ENCODE data around the gene CMTM5.
"Not testable (repeated sequence)": the region's sequence is repeated elsewhere in the genome, so short reads cannot be mapped to it uniquely, and the experiment has no call there.

The CMTM5 gene

GRCh38 chr14:23407516-23408306 lies 30.9 kb downstream of the CMTM5 start, which contains the start of gene MYH6:
TSS of gene MYH6 (minus strand) at chr14:23408273. CDS start at chr14:23407223, 1,050 bp downstream.
- in situ Hi-C loops (cut with MboI; ENCODE audit: low pct_unique_long_range_greater_than_20kb, low sequenced_read_pairs), result no loop called here
- no peak for DNase-seq

GRCh38 chr14:23408307-23408630 lies 31.4 kb downstream of the CMTM5 start:
- in situ Hi-C loops (cut with MboI; ENCODE audit: low pct_unique_long_range_greater_than_20kb, low sequenced_read_pairs), result no loop called here
- no peak for DNase-seq

DNA sequence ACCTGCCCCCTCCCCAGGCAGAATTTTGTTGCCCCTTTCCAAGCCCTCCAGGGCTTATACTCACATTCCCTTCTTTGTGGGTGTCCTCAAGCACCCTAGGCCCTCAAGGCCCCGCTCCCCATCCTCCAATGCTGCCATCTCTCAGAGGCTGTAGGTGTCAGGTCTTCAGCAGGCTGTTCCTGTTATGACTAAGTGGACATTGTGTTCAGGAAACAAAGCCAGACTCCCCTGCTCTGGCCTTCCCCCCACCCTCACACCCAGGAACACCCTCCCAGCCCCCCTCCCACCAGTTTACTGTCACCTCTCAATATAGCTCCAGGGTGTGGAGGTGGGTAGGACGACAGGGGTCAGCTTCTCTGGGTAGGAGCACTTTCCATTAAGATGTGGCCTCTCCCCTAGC lies 32.6 kb downstream of the CMTM5 start:
- no peak for DNase-seq
- in situ Hi-C loops (cut with MboI; ENCODE audit: low pct_unique_long_range_greater_than_20kb, low sequenced_read_pairs), result no loop called here

- no peak for DNase-seq
- in situ Hi-C loops (cut with MboI; ENCODE audit: low pct_unique_long_range_greater_than_20kb, low sequenced_read_pairs), result no loop called here
These were observed 33.3 kb downstream of the CMTM5 start for GRCh38 chr14:23409966-23410635.

DNA sequence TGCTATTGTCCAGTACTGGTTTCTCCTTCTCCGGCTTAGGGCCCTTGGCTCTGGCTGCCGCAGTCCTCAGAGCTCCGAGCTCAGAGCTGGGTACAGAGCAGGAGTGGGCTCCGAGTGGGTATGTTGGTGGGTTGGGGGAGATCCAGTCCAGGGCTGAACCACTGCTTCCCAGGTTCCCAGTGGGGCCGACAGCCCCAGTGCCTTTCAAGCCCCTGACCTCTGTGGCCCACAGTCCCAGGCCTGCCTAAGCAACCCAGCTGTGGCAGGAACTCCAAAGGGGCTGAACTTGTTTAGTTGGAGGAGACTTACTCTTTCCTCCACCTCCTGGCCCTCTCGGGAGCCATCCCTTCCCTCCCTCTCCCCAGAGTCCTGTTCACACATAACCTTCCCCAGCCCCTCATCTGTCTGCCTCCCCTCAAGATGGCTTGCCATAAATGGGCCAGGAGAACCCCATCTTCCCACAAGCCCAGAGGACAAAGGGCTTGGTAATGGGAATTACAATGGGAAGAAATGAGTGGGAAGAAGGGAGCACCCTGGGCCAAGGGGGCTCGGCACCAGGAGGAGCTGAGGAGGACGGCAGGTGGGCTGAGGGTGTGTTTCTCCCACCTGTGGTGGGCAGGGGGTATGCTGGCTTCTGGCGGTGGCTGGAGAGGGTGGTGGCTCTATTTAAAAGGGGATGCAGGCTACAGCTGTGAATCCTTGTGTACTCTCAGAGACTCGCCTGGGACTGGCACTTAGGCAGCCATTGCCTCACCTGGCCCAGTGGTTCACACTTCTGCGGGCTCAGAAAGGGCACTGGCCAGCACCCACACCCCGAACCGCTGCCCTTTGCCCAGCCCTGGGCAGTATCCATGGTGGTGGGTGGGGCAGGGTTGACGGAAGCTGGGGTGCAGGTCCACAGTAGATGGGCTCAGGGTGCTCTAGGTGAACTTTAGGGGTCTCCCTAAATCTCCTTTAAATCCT lies 35.0 kb downstream of the CMTM5 start:
- no peak for DNase-seq
- in situ Hi-C loops (cut with MboI; ENCODE audit: low pct_unique_long_range_greater_than_20kb, low sequenced_read_pairs), result no loop called here

DNA sequence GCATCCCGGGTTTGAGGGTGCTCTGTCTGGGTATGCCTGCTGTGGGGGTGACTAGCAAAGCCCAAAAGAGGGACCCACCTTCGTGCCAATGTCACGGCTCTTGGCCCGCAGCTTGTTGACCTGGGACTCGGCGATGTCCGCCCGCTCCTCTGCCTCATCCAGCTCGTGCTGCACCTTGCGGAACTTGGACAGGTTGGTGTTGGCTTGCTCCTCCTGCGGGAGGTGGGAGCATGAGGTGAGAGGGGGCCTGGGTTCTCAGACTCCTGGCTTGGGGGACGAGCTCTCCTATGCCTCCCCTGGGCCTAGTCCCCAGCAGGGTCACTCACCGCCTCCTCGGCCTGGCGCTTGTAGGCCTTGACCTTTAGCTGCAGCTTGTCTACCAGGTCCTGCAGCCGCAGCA lies 36.8 kb downstream of the CMTM5 start:
- in situ Hi-C loops (cut with MboI; ENCODE audit: low pct_unique_long_range_greater_than_20kb, low sequenced_read_pairs), result no loop called here
- DNase-seq, result no peak

- no peak for DNase-seq
- in situ Hi-C loops (cut with MboI; ENCODE audit: low pct_unique_long_range_greater_than_20kb, low sequenced_read_pairs), result no loop called here
These were observed 37.4 kb downstream of the CMTM5 start for GRCh38 chr14:23414254-23414653.

- no peak for DNase-seq
- in situ Hi-C loops (cut with MboI; ENCODE audit: low pct_unique_long_range_greater_than_20kb, low sequenced_read_pairs), result no loop called here
These were observed 38.3 kb downstream of the CMTM5 start for GRCh38 chr14:23414906-23415820.

DNA sequence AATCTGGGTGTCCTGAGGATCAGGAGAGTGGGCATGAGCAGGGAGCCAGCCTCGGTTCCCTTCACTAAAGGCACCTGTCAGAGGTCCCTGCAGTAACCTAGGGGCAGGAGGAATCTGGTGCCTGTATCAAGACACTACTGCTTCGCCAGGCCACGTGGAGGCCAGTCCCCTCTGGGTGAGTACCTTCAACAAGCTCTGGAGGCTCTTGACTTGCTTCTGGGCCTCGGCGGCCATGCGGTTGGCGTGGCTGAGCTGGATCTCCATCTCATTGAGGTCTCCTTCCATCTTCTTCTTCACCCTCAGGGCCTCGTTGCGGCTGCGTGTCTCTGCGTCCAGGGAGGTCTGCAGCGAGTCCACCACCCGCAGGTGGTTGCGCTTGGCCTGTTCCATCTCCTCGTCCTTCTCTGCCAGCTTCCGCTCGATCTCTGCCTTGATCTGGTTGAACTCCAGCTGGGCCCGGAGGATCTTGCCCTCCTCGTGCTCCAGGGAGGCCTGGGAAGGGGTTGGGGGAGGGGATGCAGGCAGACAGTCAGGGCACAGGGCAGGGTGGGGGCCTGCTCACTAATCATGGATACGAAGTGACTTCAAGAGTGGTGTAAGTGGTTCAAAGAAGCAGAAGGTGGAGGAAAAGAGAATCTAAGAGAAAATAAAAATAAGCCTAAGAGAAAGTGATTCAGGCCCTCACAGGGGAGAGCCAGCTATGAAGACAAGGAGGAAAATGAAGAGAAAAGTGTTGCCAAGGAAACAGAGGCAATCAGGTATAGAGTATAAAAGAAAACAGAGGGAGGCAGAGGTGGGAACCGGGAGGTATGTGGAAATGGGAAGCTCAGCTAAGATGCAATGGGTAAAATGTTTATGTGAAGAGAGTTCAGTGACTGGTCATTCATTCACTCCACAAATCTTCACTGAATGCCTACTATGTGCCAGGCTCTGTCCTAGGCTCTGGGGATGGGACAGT lies 39.3 kb downstream of the CMTM5 start:
- in situ Hi-C loops (cut with MboI; ENCODE audit: low pct_unique_long_range_greater_than_20kb, low sequenced_read_pairs), result no loop called here
- no peak for DNase-seq

DNA sequence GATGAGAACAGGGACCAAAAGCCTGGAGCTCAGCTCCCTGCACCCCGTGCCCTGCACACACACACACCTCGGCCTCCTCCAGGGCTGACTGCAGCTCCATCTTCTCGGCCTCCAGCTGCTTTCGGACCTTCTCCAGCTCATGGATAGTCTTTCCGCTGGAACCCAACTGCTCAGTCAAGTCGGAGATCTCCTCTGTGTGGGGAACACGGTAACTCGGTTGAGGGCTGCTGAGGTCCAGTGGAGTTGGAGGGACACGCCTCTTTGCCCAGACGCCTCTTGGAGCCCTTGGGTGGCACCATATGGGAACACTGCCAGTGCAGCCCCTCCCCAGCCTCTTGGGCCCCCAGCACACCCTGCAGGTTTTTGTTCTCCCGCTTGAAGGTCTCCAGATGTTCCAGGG lies 40.0 kb downstream of the CMTM5 start:
- no peak for DNase-seq
- in situ Hi-C loops (cut with MboI; ENCODE audit: low pct_unique_long_range_greater_than_20kb, low sequenced_read_pairs), result no loop called here

DNA sequence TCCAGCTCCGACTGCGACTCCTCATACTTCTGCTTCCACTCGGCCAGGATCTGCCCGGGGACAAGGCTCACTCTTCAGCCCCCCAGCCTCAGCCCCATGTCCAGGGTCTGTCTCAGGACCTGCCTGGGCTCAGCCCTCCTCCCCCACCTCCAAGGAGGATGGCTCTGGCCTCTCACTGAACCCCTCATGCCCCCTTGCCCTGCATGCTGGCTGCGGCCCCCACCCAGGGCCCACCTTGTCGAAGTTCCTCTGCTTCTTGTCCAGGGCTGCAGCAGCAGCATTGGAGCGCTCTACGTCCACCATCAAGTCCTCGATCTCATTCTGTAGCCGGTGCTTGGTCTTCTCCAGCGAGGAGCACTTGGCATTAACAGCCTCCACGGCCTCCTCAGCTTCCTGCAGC lies 40.4 kb downstream of the CMTM5 start:
- in situ Hi-C loops (cut with MboI; ENCODE audit: low pct_unique_long_range_greater_than_20kb, low sequenced_read_pairs); DNase-seq: not testable (repeated sequence)

DNA sequence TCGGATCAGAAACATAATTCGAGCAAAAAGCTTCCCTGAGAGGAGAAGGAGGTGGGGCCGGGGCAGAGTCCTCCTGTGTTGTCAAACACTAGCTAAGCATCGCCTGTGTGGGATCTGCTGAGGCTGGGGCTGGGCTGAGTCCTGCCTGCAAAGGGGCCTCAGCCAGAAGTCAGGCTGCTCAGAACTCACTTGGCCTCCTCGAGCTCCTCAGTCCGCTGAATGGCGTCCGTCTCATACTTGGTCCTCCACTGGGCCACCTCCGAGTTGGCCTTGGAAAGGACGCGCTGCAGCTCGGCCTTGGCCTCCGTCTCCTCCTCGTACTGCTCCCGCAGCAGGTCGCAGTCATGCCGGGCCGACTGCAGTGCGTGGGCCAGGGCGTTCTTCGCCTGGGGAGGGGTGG lies 41.2 kb downstream of the CMTM5 start:
- in situ Hi-C loops (cut with MboI; ENCODE audit: low pct_unique_long_range_greater_than_20kb, low sequenced_read_pairs), result no loop called here
- DNase-seq, result no peak

DNA sequence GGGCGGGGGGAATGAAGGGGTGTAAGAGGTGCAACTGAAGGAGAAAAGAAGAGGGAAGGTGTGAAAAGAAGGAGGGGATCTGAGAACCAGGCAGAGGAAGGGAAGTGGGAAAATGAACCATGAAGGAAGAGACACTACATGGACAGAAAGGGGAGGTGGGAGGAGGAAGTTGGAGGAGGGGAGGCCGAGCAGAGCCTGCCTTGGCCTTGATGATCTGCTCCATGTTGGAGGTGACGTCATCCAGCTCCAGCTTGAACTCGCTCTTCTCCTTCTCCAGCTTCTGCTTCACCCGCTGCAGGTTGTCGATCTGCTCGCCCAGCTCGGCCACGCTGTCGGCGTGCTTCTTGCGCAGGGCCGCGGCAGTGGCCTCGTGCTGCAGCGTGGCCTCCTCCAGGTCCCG lies 42.8 kb downstream of the CMTM5 start:
- DNase-seq; in situ Hi-C loops (cut with MboI; ENCODE audit: low pct_unique_long_range_greater_than_20kb, low sequenced_read_pairs): not testable (repeated sequence)

GRCh38 chr14:23421594-23421993 lies 44.7 kb downstream of the CMTM5 start:
- DNase-seq, result no peak
- in situ Hi-C loops (cut with MboI; ENCODE audit: low pct_unique_long_range_greater_than_20kb, low sequenced_read_pairs), result no loop called here

GRCh38 chr14:23423657-23424056 lies 46.8 kb downstream of the CMTM5 start:
- no peak for DNase-seq
- in situ Hi-C loops (cut with MboI; ENCODE audit: low pct_unique_long_range_greater_than_20kb, low sequenced_read_pairs), result no loop called here

- no peak for DNase-seq
- in situ Hi-C loops (cut with MboI; ENCODE audit: low pct_unique_long_range_greater_than_20kb, low sequenced_read_pairs), result no loop called here
These were observed 48.3 kb downstream of the CMTM5 start for GRCh38 chr14:23425169-23425568.

DNA sequence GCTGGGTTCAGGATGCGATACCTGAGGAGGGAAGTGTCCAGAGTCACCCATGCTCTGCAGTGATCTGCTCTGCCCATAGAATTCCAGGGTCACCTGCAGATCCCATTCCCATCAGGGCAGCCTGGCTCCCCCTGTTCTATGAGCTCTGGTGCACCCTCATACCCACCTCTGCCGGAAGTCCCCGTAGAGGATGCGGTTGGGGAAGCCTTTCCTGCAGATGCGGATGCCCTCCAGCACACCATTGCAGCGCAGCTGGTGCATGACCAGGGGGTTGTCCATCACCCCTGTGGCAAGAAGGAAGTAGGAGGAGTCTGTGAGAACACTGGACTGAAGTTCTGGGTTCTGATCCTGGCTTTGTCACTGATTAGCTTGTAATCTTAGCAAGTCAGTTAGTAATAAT lies 49.0 kb downstream of the CMTM5 start:
- DNase-seq; in situ Hi-C loops (cut with MboI; ENCODE audit: low pct_unique_long_range_greater_than_20kb, low sequenced_read_pairs): not testable (repeated sequence)

All from KBM-7 (cell line).